HG02884 (cell line): ENCODE data around the gene ROBO2.

Experiments
- ATAC-seq: cut with Tn5 transposase; IDR thresholded peaks from one replicate; pipeline ENCODE4 v1.9.1; 2021; ENCODE audit warnings: mild to moderate bottlenecking, moderate library complexity; ENCODE audit not compliant: unreplicated experiment

ROBO2 gene

GRCh38 chr3:77254967-77255831 is 215.3 kb downstream of the ROBO2 start:
- peak; percentile 86 for ATAC-seq

DNA sequence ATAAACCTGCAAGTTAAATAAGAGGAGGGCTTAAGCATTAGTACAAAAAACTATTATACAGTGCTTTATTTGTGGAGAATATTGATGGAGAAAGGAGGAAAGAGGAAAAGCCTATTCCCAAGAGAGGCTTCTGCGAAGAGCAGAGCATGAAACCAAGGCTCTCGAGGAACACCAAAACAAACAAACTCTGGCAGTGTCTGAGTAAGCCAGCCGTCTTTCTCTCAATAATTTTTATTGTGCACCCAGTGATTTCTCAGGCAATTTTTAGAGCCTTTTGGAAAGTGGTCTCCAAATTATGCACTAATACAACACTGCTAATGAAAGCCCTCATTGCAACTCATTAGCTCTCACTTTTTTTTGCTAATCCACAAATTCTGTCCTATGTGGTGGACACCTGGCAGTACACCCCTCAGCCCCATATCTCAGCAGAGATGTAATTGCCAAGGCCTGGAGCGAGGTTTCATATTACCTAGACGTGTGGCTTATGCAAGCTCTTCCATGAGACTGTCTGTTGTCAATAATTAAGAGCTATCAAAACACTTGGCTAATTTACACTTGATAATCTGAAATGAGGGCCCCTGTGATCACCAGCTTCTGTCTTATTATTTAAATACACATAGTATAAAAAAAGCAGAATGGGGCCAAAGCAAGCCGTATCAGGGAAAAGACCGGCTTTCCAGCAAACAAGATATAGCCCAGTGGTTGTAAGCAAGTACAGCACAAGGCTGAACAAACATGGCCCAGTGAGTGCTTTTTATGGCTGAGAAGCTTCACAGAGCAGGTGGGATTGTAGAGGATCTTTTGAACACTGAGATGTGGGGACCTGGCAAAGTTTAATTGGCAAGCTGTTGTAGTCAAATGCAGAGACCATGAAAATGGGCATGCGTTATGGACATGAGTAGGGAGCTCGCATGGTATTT is 216.9 kb downstream of the ROBO2 start:
- ATAC-seq: no peak

GRCh38 chr3:77259694-77260093 is 219.8 kb downstream of the ROBO2 start:
- ATAC-seq: no peak

DNA sequence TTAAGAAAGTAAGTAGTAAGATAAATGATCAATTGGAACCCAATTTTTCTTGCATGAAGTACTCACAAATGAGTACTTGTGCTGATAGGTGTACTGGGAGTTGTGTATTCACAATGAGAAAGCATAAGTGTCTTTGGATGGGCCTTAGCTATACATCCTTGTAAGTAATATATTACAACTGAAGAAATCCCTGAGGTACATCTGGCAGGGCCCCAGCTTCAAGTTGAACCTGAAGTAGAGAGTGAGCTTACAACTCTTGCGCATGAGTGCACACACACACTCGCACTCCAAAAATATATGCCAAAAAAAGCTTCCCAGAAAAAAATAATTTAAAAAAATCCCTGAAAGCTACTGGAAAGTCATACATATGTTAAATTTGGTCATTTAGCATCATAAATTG is 222.5 kb downstream of the ROBO2 start:
- ATAC-seq: no peak

DNA sequence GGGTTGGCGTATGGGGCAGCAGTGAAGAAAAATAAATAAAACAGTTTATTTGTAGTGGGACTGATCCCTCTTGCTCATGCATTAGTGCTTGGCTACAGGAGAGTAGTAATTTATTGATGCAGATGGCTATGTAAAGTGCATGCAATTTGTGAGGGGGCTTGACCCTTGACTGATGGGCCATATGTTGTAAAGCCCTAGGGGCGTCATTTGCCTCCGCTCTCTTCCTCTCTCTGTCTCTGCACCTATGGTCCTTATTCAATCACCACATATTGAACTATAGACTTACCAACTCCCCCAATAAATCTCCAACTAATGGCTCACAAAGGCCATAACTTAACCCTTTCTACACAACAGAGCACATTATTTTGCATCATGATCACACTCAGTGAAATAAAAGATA is 227.7 kb downstream of the ROBO2 start:
- no peak for ATAC-seq

DNA sequence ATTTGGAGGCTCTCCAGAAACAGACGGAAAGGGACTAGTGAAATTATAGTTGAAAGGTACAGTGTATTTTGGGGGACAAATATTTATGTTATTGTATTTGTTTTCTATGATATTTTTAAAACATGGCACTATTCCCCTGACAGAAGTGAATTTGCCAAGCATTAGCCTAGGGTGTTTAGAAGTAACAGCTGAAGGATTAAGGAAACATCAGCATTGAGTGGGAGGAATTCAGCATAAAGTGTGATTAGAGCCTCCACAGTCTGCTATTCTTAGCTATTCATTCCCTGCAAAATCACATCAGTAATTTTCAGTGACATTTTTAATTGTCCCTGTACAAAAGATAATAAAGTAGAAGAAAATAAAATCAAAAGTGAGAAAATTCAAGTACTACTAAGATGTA is 231.4 kb downstream of the ROBO2 start:
- ATAC-seq: no peak

GRCh38 chr3:77271711-77272110 is 231.8 kb downstream of the ROBO2 start:
- no peak for ATAC-seq

GRCh38 chr3:77279276-77279675 is 239.4 kb downstream of the ROBO2 start:
- ATAC-seq: no peak

GRCh38 chr3:77281721-77282120 is 241.8 kb downstream of the ROBO2 start:
- ATAC-seq: no peak

DNA sequence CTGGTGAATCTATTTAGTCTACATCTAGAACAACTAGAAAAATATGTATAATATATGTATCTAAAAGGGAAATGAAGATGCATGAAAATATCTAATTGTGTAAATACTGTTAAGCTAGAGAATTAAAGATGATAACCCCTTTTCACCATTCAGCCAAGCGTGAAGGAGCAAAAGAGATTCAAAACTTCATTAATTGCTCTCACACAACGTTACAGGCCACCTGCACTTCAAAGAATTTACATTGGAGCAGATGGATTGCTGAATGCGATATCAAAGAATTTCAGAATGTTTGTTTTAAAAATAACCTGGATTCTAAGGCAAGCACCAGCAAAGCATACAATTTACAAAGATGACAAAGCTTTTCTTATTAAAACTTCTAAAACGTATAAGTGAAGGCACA is 243.2 kb downstream of the ROBO2 start:
- ATAC-seq: no peak

- no peak for ATAC-seq
Observed at GRCh38 chr3:77288348-77288747, 248.4 kb downstream of the ROBO2 start.

- ATAC-seq: no peak
Observed at GRCh38 chr3:77296527-77296926, 256.6 kb downstream of the ROBO2 start.

DNA sequence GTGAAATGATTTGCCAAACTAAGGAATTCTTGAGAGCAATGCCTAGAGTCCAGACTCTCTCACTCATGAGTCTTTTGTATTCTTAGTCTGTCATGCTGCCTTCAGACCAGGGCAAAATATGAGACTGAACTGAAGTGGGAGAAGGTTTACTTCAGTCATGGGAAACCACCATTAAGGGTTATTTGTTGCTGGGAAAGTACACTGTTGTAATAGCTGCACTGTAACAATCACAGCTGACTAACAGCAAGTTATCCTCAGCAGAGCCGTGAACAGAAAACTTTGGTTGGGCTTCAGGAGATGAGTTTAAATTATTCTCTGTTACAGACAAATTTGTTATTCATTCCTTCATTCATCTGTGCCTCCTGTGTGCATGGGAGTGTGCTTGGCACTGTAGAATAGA is 258.5 kb downstream of the ROBO2 start:
- ATAC-seq: no peak

GRCh38 chr3:77303955-77304699 is 264.2 kb downstream of the ROBO2 start:
- ATAC-seq: no peak

- no peak for ATAC-seq
Observed at GRCh38 chr3:77304700-77305021, 264.8 kb downstream of the ROBO2 start.

- ATAC-seq: no peak
Observed at GRCh38 chr3:77309460-77309859, 269.6 kb downstream of the ROBO2 start.

GRCh38 chr3:77313843-77314242 is 273.9 kb downstream of the ROBO2 start:
- ATAC-seq: no peak

GRCh38 chr3:77319711-77320110 is 279.8 kb downstream of the ROBO2 start:
- ATAC-seq: no peak

GRCh38 chr3:77320514-77320913 is 280.6 kb downstream of the ROBO2 start:
- ATAC-seq: no peak

GRCh38 chr3:77321646-77322045 is 281.7 kb downstream of the ROBO2 start:
- no peak for ATAC-seq

- no peak for ATAC-seq
Observed at GRCh38 chr3:77323626-77324025, 283.7 kb downstream of the ROBO2 start.
